Liver (tissue), 3 donors: ENCODE measurements around the gene DOK6.

ENCODE experiments used
- CTCF ChIP-seq: fragments of 150-350 bp; IDR thresholded peaks from 2 replicates; pipeline ENCODE4 v1.5.1; 2017; ENCODE audit warnings: improper control_type of control experiment, low read depth, low read length; ENCODE audit not compliant: missing input control
- JUND ChIP-seq, 2 donors: IDR thresholded peaks; 2 replicates each; pipeline ENCODE4 v1.6.1; 2016; ENCODE audit warnings: antibody characterized with exemption in 2 of 2
- donor health status: healthy.
- donor health status: healthy.

- TF ChIP-seq CTCF (no peak), JUND (IDR thresholded peaks at IDR 0.05) (no peak)
Observed at GRCh38 chr18:69878213-69878933, 477.7 kb downstream of the DOK6 start.
